ENCODE results near the gene CTNND2.

CTNND2 gene

GRCh38 chr5:10949856-10950630 lies 954.2 kb downstream of the CTNND2 start:
- DNase-seq = no peak

GRCh38 chr5:10946050-10946449 lies 958.2 kb downstream of the CTNND2 start:
- DNase-seq = no peak

- no peak for DNase-seq
Measured at GRCh38 chr5:10941900-10942299, 962.3 kb downstream of the CTNND2 start.

- no peak for DNase-seq
Measured at GRCh38 chr5:10936081-10936855, 968.0 kb downstream of the CTNND2 start.

GRCh38 chr5:10935536-10935935 lies 968.7 kb downstream of the CTNND2 start:
- peak; percentile 77 for DNase-seq

GRCh38 chr5:10934783-10935355 lies 969.4 kb downstream of the CTNND2 start:
- peak; percentile 98 for DNase-seq

- peak; percentile 89 for DNase-seq
Measured at GRCh38 chr5:10933121-10933520, 971.1 kb downstream of the CTNND2 start.

GRCh38 chr5:10932426-10932825 lies 971.8 kb downstream of the CTNND2 start:
- peak; percentile 88 for DNase-seq

- no peak for DNase-seq
Measured at GRCh38 chr5:10927608-10928007, 976.6 kb downstream of the CTNND2 start.

- no peak for DNase-seq
Measured at GRCh38 chr5:10923310-10923709, 980.9 kb downstream of the CTNND2 start.
